NOMO-1 treated with DMSO at 0.1 percent for 48 hours (cell line): Measurements from ENCODE around the gene TTN.

Experiments
- DNase-seq: peaks from one replicate; lab custom pipeline; 2025; ENCODE audit not compliant: unreplicated experiment; lab: John Stamatoyannopoulos, UW

The TTN gene

DNA sequence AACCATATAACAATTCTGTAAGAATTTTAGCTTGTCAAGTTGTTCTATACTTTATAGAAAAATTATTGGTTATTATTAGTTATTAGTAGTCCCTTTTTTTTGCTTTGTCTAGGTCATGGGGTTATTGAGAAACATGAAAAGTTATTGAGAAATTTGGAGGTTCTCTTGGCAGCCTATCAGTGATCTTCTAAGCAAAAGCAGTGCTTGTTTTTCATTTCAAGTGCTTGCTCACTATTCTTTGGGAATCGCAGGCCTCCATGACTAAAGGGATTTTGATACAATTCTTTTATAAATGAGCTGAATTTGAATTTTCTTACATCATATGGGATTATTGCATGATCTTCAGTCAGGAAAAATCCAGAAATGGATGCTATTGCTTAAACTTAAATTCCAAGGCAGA is 301.1 kb downstream of the TTN start:
- no peak for DNase-seq

DNA sequence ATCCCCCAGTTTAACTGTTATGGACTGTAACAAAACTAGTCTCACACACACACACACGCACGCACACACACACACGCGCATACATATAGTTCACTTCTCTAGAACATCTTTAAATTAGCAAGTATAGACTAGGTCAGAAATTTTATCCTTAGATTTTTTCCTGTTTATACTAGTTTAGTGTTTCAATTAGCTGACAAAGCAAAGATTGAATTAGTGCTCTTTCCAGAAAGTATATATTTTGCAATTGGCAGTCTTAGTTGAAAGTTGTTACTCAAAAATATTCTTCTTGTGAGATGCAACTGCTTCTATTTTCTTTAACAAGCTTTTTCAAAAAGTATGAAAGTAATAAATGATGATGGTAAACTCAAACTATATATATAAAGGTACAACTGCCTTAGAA is 304.5 kb downstream of the TTN start:
- no peak for DNase-seq

DNA sequence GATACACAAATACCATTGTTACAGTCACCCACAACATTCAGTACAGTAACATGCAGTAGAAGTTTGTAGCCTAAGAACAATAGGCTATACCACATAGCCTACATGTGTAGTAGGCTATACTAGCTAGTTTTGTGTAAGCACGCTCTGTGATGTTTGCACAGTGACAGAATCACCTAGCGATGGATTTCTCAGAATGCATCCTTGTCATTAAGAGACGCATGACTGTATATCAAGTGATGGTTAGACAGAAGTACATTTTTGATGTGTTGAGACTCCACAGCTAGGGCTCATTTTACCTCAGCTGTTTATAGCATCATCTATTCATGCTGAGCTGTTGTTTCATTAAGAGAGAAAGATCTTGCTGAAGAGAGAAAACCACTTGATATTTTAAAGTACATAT is 307.6 kb downstream of the TTN start:
- no peak for DNase-seq

DNA sequence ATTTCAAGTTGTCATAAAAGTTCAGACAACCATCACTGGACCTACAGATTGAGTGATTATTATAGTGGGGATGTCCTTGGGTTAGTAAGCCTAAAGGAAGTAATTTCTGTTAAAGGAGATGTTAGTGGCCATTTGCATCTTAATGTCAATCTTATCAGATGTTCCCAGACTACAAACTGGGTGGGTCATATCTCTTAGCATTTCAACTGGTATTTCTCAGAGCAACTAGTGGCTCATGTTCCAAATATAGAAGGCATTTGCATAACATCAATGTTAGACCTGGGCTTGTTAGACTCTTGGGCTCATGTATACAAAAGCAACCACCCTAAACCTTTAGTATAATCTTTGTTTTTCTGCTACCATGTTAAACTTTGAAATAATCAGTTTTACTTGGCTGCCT is 309.1 kb downstream of the TTN start:
- no peak for DNase-seq

DNA sequence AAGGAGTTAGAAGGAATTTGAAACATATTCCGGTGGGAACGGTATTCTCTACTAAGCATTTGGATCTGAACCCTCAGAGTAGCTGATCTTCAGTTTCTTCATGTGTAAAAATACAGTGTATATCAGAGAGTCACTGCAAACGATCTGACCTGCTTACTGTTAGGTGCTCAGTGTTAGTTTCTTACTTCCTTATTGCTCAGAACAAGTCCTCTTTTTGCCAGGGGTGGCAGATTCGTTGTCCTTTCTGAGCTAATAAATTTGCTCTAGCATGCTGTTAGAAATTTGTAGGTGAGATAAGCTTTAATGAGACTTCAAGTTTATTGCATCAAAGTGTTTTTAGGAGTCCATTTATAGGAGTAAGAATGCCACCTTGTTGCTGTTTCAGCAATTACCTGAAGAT is 311.2 kb downstream of the TTN start:
- DNase-seq: no peak

DNA sequence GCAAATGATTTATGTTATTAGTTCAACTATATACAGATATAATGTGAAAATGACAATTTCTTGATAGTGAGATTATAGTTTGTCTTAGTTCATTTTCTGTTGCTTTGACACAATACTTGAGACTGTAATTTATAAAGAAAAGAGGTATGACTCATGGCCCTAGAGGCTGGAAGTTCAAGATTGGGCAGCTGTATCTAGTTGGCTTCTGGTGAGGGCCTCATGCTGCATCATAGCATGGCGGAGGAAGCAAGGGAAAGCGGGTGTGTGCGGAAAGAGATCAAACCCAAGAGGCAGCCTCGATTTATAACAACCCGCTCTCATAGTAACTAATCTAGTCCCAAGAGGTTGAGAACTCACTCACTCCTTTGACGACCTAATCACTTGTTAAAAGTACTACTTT is 315.6 kb downstream of the TTN start:
- DNase-seq: no peak

DNA sequence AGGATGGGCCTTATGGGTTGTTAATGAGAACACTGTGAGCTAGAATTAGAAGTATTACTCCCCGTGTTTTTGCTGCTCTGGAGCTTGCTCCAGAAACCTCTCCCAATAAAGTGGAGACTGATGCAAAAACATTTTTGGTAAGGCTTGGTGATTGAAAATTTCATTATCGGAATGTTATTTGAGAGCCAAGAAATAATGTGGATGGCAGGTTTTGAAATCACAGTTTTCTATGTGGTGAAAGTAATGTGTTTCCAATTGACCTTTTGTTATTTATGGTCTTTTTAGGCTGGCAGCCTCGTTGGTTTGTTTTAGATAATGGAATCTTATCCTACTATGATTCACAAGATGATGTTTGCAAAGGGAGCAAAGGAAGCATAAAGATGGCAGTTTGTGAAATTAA is 321.9 kb downstream of the TTN start:
- DNase-seq: no peak

DNA sequence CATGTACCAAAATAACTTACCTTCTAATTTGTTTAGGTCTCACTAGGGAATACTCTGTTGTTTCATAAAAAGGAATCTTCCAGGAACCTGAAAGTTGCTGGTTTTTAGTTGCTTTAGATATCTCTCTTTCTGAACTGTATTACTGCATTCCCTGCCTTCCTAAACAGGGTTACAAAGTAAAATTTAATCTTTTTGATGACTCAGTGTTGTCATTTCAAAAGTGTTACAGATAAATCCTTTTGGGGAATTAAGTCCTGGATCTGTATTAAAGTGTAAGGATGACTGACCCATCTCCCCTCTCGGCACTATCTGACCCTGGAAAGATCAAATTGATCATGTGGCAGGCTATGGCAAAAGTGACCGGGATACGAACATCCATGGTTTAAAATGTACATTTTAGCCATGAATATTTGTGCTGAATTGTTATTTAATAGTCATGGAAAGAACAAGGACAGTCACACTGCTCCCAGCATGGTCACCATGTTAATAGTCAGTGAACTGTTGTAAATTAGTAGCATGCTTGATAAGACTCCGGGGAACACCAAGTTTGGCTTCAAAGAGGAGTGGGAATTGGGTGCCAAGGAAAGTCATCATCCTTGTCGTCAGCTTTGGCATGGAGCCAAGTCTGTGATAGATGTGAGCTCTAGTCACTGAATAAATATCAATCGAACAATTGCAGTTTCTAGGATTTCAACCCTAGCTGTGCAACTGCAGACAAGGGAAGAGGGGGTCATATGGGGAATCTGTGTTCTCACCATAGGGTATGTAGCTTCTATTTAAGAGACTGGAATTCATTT is 322.8 kb downstream of the TTN start:
- DNase-seq: no peak

DNA sequence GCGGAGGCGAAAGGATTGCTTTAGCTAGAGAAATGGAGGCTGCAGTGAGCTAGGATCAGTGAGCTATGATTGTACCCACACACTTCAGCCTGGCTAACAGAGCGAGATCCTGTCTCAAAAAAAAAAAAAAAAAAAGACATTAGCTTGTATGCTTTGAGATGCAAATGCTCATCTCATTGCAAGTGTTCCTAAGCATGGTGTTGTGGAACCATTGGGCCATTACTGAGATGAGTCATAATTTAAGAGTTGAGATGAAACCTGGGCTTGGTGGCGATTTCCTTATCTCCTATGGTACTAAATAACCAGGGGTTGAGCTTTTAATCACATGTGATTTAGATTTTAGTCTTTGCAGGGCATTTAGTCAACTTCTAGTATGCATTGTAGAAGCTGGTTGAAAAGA is 324.8 kb downstream of the TTN start:
- no peak for DNase-seq

DNA sequence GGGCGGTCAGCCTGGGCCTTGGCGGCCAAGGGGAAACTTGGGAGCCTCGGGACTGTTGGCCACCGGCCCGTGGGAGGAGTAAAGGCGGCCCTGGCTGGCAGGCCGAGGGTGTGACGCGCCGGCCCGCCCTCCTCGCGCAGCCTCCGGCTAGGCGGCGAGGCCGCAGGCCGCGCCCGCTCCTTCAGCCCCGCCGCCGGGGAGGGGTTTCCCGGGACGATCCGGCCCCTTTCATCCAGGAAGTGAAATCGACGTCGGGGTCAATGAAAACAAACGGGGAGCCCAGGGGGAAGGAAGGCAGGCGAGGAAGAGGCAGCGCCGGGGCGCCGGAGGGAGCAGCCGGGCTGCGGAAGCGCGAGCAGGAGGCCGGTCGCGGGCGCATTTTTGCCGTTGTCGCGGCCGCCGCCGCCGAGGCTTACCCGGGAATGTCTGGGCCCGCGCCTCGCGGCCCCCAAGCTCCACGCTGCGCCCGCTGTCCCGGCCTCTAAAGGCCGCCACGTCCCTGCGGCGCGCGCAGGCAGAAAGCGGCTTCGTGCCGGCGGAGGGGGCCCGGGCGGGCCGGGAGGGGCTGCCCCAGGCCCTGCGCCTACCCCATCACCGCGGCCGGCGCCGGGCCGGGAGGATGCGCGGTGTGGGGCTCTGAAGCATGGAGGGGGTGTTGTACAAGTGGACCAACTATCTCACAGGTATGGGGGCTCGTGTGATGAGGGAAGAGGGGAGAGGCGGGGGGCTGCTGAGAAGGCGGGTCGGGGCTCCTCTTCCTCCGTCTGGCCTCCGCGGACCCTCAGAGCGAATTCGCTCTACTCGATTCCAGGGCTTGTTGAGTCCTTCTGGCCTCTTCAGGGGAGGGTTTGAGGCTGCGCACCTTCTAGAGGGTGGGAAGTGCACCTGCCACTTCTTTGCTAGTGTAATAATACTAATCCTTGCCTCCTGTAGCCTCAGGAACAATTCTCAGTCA is 326.7 kb downstream of the TTN start, which contains the start of gene PLEKHA3:
TSS of gene PLEKHA3 (plus strand) at position 231 of the 955 bp plus-strand sequence. CDS start at position 644, 413 bp downstream.
- DNase-seq: peak; percentile 84

DNA sequence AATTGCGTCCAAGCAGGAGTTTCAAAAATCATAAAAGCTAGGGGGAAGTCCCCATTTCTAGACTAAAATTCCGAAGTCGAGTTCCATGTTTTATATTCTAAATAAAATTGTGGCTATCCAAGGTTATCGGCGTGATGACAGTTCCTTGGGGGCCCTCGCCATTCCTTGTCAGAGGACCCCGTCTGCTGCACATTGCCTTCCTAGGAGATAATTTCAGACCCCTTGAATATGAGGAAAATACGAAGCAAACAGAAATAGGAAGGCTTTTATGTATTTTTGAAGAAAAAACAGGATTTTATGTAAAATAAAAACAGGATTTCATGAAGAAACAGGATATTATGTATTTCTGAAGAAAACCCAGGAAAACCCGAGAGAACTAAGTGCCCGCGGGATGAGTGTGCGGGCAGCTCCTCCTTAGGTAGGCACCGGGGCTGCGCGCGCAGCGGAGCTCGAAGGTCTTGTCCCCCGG is 327.4 kb downstream of the TTN start:
- no peak for DNase-seq

DNA sequence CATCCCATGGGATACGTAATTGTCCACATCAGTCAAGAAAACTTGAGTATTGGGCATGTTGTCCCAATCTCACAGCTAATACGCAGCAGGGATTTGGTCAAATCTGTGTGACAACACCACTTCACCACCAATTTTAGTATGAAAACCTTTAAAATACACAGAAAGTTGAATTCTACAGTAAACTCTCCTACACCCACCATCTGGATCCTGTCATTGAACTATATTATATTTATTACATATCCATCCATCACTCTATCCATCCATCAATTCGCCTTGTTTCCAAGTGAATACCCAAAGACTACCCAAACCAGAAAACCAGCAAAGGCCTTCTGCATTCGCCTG is 328.0 kb downstream of the TTN start:
- DNase-seq: no peak

DNA sequence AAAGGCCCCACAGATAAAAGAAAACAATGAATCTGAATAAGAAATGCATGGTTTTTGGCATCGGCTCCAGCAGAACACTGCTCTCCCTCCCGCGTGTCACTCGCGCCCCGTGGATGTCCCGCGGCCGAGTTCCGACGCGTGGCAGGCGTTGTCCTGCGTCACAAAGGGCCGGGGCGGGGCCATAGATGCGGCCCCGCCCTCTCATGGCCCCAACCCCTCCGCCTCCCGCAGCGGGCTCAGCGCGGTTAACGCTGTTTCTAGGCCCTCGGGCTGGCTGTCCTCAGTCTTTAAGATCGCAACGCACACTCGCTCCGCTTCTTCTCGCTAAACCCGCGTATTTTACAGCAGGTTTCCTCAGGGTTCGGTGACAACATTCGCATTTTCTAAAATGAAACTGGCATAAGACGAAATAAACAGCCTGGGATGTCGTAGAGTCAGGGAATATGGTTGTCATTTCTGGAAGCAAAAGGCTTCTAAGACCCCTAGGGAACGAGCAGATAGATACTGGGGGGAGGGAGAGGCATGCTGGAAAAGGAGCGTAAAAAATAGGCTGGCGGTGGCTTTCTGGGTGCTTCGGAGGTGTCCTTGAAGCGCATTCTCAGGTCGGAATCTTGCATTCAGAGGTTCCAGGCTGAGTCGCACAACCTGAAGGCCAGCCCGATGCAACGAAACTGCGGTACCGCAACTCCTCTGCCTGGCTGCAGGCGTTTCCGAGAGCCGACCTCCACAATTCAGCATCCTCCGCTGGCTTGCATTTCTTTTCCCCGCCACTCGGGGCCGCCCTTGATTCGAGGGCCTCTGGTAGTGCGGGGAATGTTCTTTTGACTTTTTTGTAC is 328.6 kb downstream of the TTN start, which contains the start of gene FKBP7:
TSS of gene FKBP7 (minus strand) at position 162 of the 836 bp plus-strand sequence. CDS start at position 61, 101 bp downstream.
- DNase-seq: peak; percentile 67

DNA sequence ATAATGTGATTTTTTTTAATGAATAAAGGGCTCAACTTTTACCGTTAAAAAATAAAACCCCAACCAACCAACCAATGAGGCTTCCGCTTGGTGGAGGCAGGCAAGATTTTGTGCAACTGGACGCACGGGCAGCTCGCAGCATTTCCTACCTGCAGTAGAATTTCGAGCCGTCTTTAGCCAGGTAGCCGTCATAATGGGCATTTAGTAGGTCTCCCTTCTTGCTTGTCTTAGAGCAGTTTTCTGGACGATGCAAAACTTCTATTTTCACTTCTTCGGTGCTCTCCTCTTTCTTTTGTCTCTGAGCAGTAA is 329.1 kb downstream of the TTN start:
- DNase-seq: no peak

DNA sequence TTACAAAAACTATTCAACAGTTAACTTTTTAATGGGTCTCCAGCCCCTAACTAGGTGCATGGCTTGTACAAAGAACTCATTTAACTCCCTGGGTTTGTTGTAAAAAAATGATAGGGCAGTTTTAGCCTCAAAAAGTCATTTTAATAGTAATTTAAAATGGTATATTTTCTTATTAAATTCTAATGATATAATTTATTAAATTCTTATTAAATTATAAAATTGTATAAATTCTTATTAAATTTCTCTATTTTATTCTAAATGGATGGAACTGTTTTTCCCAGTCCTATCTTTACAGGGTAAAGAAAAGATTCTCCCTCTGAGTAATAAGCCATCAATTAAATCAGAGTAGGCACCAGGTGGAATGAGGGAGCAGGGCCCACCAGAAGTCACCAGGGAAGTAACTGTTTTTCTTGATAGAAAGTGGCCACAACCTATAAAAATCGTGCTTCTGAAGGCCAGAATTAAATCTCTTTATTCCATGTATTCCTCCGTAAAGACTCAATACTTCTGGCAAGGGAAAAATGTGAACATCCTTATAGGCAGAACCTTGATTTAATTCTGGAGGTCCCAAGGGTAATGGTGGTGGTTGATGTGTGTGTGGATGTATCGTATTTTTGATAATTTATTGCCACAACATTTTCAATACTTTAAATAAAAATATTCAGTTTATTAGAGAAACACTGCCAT is 329.6 kb downstream of the TTN start:
- DNase-seq: no peak

DNA sequence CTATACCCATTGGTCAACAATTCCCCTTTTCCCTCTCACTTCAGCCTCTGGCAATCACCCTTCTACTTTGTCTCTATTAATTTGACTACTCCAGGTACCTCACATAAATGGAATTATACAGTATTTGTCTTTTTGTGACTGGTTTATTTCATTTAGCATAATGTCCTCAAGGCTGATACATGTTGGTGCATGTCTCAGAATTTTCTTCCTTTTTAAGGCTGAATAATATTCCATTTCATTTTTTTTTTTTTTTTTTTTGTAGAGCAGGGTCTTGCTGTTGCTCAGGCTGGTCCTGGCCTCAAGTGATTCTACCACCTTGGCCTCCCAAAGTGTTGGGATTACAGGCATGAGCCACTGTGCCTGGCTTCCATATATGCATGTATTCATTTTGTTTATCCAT is 330.7 kb downstream of the TTN start:
- no peak for DNase-seq
